ENCODE data around the gene ZNF280C. TPM values are rescaled to one million over a fixed set of nuclear protein-coding genes. Genes with fewer than 3 reads are reported as not detected.
"Not testable (repeated sequence)": the region's sequence is repeated elsewhere in the genome, so short reads cannot be mapped to it uniquely, and the experiment has no call there.

ZNF280C gene
- total RNA-seq, 1 donor: 12.1 TPM

DNA sequence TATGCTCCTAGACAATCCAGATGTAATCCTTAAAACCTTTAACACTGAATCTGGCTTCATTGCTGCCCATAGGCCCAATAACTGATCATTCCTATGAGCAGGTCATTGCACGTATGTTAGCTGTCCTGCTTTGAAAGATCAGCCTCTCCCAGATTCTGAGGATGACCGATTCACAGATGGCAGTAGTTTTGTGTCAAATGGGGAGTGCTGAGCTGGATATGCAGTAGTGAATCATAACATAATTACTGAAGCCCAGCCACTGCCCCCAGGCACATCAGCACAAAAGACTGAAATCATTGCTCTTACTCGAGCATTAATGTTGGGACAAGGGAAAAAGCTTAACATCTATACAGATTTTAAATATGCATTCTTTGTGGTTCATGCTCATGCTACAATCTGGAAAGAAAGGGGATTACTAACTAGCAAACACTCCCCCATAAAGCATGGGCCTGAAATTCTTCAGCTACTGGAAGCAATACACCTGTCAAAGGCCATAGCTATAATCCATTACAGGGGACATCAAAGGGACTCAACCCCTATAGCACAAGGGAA is 16.4 kb upstream of the ZNF280C start:
- TF ChIP-seq, protein P1, sequence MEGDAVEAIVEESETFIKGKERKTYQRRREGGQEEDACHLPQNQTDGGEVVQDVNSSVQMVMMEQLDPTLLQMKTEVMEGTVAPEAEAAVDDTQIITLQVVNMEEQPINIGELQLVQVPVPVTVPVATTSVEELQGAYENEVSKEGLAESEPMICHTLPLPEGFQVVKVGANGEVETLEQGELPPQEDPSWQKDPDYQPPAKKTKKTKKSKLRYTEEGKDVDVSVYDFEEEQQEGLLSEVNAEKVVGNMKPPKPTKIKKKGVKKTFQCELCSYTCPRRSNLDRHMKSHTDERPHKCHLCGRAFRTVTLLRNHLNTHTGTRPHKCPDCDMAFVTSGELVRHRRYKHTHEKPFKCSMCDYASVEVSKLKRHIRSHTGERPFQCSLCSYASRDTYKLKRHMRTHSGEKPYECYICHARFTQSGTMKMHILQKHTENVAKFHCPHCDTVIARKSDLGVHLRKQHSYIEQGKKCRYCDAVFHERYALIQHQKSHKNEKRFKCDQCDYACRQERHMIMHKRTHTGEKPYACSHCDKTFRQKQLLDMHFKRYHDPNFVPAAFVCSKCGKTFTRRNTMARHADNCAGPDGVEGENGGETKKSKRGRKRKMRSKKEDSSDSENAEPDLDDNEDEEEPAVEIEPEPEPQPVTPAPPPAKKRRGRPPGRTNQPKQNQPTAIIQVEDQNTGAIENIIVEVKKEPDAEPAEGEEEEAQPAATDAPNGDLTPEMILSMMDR (IDR thresholded peaks at IDR 0.05; ENCODE audit: insufficient read depth, low read depth, low read length): no peak
- no peak for DNase-seq (ENCODE audit: low read depth)
- no peak overlapping the region for H3K4me3 ChIP-seq (ENCODE audit: low read depth, low read length)

DNA sequence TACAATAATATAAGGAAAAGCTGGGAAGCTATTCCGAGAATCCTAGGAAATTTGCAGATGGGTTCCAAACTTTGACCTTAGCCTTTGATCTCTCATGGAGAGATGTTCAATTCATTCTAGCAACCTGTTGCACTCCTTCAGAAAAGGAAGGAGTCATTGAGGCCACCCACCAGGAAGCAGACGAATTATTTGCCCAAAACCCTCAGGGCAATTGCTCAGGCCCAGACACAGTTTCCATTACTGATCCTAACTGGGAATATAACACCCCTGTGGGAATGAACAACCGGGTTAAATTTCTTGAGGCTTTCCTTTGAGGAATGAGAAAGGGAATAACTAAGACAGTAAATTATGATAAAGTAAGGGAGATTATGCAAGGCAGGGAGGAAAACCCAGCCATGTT is 13.5 kb upstream of the ZNF280C start:
- TF ChIP-seq, protein P1 (IDR thresholded peaks at IDR 0.05; ENCODE audit: insufficient read depth, low read depth, low read length): no peak
- no peak overlapping the region for H3K4me3 ChIP-seq (ENCODE audit: low read depth, low read length)

DNA sequence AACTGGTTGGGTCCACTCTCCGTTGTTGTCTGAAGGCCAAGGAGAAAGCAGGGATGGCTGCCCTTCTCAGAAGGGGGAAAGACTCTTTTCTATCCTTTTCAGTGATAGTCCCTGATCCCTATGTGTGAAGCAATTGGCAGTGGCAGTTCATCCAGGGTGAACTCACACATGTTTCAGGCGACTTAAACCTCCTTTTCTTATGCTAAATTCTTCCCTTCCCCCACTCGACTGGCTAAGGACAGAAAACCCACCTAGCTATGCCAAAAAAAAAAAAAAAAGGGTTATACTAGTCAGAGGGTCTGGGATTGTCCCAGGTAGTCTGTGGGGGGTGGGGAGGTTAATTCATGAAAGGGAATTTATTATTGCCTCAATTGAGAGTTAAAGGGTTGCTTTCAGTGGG is 12.2 kb upstream of the ZNF280C start:
- H3K4me3 ChIP-seq (ENCODE audit: low read depth, low read length): no peak overlapping the region
- no peak for DNase-seq (ENCODE audit: low read depth)
- TF ChIP-seq, protein P1 (IDR thresholded peaks at IDR 0.05; ENCODE audit: insufficient read depth, low read depth, low read length): no peak

More for the DNA sequence above, 13.5 kb upstream of the ZNF280C start:
- DNase-seq (ENCODE audit: low read depth): no peak

DNA sequence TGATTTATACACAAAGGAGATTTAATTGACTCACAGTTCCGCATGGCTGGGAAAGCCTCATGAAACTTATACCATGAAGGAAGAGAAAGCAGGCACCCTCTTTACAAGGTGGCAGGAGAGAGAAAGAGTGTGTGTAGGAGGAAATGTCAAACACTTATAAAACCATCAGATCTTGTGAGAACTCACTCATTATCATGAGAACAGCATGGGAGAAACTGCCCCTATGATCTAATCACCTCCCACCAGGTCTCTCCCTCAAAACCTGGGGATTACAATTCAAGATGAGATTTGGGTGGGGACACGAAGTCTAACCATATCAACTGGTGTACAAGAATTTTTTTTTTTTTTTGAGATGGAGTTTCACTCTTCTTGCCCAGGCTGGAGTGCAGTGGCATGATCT is 3.6 kb upstream of the ZNF280C start:
- DNase-seq (ENCODE audit: low read depth); H3K4me3 ChIP-seq (ENCODE audit: low read depth, low read length): not testable (repeated sequence)

DNA sequence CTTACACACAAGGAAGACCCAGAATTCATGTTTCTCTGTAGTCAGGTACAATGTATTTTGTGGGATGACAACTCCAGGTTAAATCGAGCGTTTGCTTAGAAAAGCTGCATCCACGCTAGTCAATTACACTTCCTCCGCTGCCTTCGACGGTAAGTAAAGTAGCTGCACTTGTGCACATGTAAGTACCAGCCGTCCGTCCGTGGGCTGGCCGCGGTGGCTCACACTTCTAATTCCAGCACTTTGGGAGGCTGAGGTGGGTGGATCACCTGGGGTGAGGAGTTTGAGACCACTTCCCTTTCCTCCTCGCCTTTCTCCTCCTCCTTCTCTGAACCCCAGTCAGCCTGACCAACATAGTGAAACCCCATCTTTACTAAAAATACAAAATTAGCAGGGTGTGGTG is 692 bp upstream of the ZNF280C start:
- DNase-seq (ENCODE audit: low read depth); H3K4me3 ChIP-seq (ENCODE audit: low read depth, low read length): not testable (repeated sequence)

DNA sequence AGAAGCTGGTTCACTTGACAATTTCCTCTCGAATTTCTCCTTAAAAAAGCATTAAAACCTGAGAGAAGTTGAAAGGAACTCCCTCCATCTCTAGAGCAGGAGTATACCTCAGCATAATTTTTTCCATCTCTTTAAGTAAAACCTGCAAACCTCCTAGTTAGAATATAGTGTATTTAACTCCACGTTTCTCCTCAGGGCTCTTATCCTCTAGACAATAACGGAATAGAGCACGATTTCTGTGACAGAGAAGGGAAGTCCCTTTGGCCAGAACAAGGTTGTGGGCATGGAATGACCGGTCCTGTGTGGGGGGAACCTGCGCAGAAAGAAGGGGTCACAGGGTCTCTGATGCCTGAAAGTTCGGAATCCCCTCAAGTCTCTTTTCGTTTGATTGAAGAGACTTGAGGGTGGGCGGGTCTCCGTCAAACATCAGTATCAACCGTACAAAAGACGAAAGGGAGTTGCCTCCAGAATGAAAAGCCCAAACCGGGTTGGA is 697 bp downstream of the ZNF280C start:
- peak overlapping the region; percentile 71 for H3K4me3 ChIP-seq (ENCODE audit: low read depth, low read length)
- DNase-seq (ENCODE audit: low read depth): peak; percentile 2
- TF ChIP-seq, protein P1 (IDR thresholded peaks at IDR 0.05; ENCODE audit: insufficient read depth, low read depth, low read length): no peak

DNA sequence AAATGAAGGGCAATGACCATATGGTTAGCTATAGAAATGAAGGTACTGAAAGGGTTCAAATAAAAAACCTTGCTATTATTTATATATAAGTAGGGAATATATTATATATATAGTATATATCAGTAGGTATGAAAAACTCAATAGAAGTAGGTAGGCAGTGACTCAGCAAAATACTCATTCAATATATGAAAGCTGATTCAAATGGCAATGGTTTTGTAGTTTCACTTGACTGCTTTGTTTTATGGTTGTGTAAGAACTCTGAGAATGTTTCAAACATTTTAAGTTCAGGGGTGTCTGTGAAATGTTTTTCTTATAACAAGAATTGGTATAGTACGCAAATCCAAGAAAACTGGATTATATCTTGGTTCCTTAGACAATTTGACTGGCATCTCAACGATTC is 4.1 kb downstream of the ZNF280C start:
- TF ChIP-seq, protein P1 (IDR thresholded peaks at IDR 0.05; ENCODE audit: insufficient read depth, low read depth, low read length): no peak
- no peak overlapping the region for H3K4me3 ChIP-seq (ENCODE audit: low read depth, low read length)
- peak; percentile 32 for DNase-seq (ENCODE audit: low read depth)

DNA sequence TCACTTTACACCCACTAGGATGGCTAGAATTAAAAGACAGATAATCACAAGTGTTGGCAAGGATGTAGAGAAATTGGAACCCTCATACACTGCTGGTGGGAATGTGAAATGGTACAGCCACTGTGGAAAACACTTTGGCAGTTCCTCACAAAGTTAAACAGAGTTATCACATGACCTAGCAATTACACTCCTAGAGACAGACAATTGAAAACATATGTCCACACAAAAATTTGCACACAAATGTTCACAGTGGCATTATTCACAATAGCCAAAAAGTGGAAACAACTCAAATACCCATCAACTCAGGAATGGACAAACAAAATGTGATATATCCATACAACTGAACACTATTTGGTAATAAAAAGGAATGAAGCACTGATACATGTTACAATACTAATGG is 5.7 kb downstream of the ZNF280C start:
- TF ChIP-seq, protein P1 (IDR thresholded peaks at IDR 0.05; ENCODE audit: insufficient read depth, low read depth, low read length): no peak
- no peak overlapping the region for H3K4me3 ChIP-seq (ENCODE audit: low read depth, low read length)
- peak; percentile 16 for DNase-seq (ENCODE audit: low read depth)

All from fibroblast of villous mesenchyme (primary cell).